Mesenchymal stem cell (in vitro differentiated cells and primary cell): Measurements from ENCODE around the gene PPM1M.

Experiments used
- DNase-seq: peaks from one replicate; pipeline ENCODE4 v3.0.0-alpha.2; 2013
- H2AFZ ChIP-seq: one replicate; pipeline ENCODE4 v1.6.1; 2013; ENCODE audit warnings: low read depth, mild to moderate bottlenecking, control low read depth, inconsistent platforms, low read length, moderate library complexity
- H2AK5ac ChIP-seq: 2 replicates; pipeline ENCODE4 v1.6.1; 2013; ENCODE audit warnings: low read length, moderate library complexity, mild to moderate bottlenecking, inconsistent platforms; ENCODE audit not compliant: severe bottlenecking
- H2BK120ac ChIP-seq: one replicate; pipeline ENCODE4 v1.6.1; 2013; ENCODE audit warnings: low read depth, mild to moderate bottlenecking, inconsistent platforms, low read length, moderate library complexity
- H2BK12ac ChIP-seq, 2 experiments: one replicate each; pipeline ENCODE4 v1.6.1; 2013; ENCODE audit warnings: inconsistent platforms in 2 of 2, low read length in 2 of 2, mild to moderate bottlenecking in 2 of 2, moderate library complexity in 2 of 2, control low read depth in 1 of 2
- H2BK15ac ChIP-seq: one replicate; pipeline ENCODE4 v1.6.1; 2013; ENCODE audit warnings: mild to moderate bottlenecking, low read depth, inconsistent platforms; ENCODE audit not compliant: poor library complexity, severe bottlenecking
- H2BK5ac ChIP-seq: 2 replicates; pipeline ENCODE4 v1.6.1; 2013; ENCODE audit warnings: low read depth, mild to moderate bottlenecking, low read length, control low read depth, inconsistent platforms; ENCODE audit not compliant: poor library complexity, severe bottlenecking
- H3K14ac ChIP-seq, 2 experiments: one replicate each; pipeline ENCODE4 v1.6.1; 2013; ENCODE audit warnings: inconsistent platforms in 2 of 2, low read length in 2 of 2, control low read depth in 1 of 2, mild to moderate bottlenecking in 1 of 2, moderate library complexity in 1 of 2
- H3K18ac ChIP-seq, 2 experiments: one replicate each; pipeline ENCODE4 v1.6.1; 2013; ENCODE audit warnings: inconsistent platforms in 2 of 2, low read length in 2 of 2, control low read depth in 1 of 2, low read depth in 1 of 2, mild to moderate bottlenecking in 1 of 2
- H3K23ac ChIP-seq, 2 experiments: one replicate each; pipeline ENCODE4 v1.6.1; 2013; ENCODE audit warnings: inconsistent platforms in 2 of 2, low read length in 2 of 2, mild to moderate bottlenecking in 2 of 2, moderate library complexity in 2 of 2, control low read depth in 1 of 2
- H3K27ac ChIP-seq: 2 replicates; pipeline ENCODE4 v1.5.1; 2013; ENCODE audit warnings: mild to moderate bottlenecking, moderate library complexity, low read length, control low read depth, inconsistent platforms; ENCODE audit not compliant: poor library complexity, severe bottlenecking
- H3K27me3 ChIP-seq, 2 experiments: 2 replicates each; pipeline versions ENCODE4 v1.6.1 to v1.7.0; 2013; ENCODE audit warnings: low read length in 2 of 2, mild to moderate bottlenecking in 2 of 2, moderate library complexity in 2 of 2, control low read depth in 1 of 2, inconsistent platforms in 1 of 2; ENCODE audit not compliant: control insufficient read depth in 1 of 2, insufficient read depth in 1 of 2
- H3K36me3 ChIP-seq, 2 experiments: 2 replicates each; pipeline versions ENCODE4 v1.6.1 to v1.7.0; 2013; ENCODE audit warnings: low read length in 2 of 2, control low read depth in 1 of 2, inconsistent platforms in 1 of 2, low read depth in 1 of 2, mild to moderate bottlenecking in 1 of 2; ENCODE audit not compliant: insufficient read depth in 2 of 2, control insufficient read depth in 1 of 2
- H3K4ac ChIP-seq, 2 experiments: one replicate each; pipeline ENCODE4 v1.6.1; 2013; ENCODE audit warnings: inconsistent platforms in 2 of 2, low read length in 2 of 2, mild to moderate bottlenecking in 2 of 2, moderate library complexity in 2 of 2, control low read depth in 1 of 2, low read depth in 1 of 2
- H3K4me1 ChIP-seq: 2 replicates; pipeline ENCODE4 v1.6.1; 2013; ENCODE audit warnings: low read depth, low read length, control low read depth; ENCODE audit not compliant: control insufficient read depth, insufficient read depth
- H3K4me2 ChIP-seq: 2 replicates; pipeline ENCODE4 v1.6.1; 2013; ENCODE audit warnings: low read length, mild to moderate bottlenecking, inconsistent platforms; ENCODE audit not compliant: poor library complexity, severe bottlenecking
- H3K4me3 ChIP-seq, 2 experiments: 2 replicates each; pipeline versions ENCODE4 v1.5.1 to v1.7.0; 2013; ENCODE audit warnings: low read length in 2 of 2, mild to moderate bottlenecking in 2 of 2, control low read depth in 1 of 2, low read depth in 1 of 2; ENCODE audit not compliant: insufficient read depth in 1 of 2
- H3K79me1 ChIP-seq: replicated peaks from 2 replicates; pipeline ENCODE4 v1.6.1; 2013; ENCODE audit warnings: mild to moderate bottlenecking, control low read depth, low read length, inconsistent platforms; ENCODE audit not compliant: poor library complexity, severe bottlenecking
- H3K9ac ChIP-seq: 2 replicates; pipeline ENCODE4 v1.7.0; 2013; ENCODE audit warnings: mild to moderate bottlenecking, low read length, moderate library complexity
- H3K9me3 ChIP-seq: 2 replicates; pipeline ENCODE4 v1.7.0; 2013; ENCODE audit warnings: mild to moderate bottlenecking, low read length; ENCODE audit not compliant: control insufficient read depth
- H4K8ac ChIP-seq: one replicate; pipeline ENCODE4 v1.6.1; 2013; ENCODE audit warnings: inconsistent platforms, mild to moderate bottlenecking, low read length, moderate library complexity
- H4K91ac ChIP-seq: one replicate; pipeline ENCODE4 v1.6.1; 2013; ENCODE audit warnings: mild to moderate bottlenecking, low read length, inconsistent platforms
- WGBS: methylation state at CpG from one replicate; pipeline ENCODE4 v1.1.7; 2013; ENCODE audit warnings: mixed read lengths; 5-methylcytosine and 5-hydroxymethylcytosine counted together

PPM1M gene

GRCh38 chr3:52247409-52248164, 2.0 kb downstream of the PPM1M start:
- Histone ChIP-seq H4K8ac (no peak overlapping the region), H2AFZ (no peak overlapping the region), H4K91ac (no peak overlapping the region), H3K27ac (no peak overlapping the region), H2AK5ac (no peak overlapping the region), H3K23ac (no peak overlapping the region), H3K36me3 (peaks cover 44 to 51% of the 10 kb centered on the region in 2 experiments), H3K18ac (no peak overlapping the region), H2BK15ac (no peak overlapping the region), H3K14ac (no peak overlapping the region), H3K27me3 (no peaks in the 10 kb centered on the region), H2BK5ac (no peak overlapping the region), H2BK12ac (no peak overlapping the region), H3K4ac (no peak overlapping the region), H3K4me3 (no peak overlapping the region), H3K79me1 (peaks cover 12% of the 10 kb centered on the region), H3K4me2 (no peak overlapping the region), H2BK120ac (no peak overlapping the region), H3K9me3 (no peaks in the 10 kb centered on the region), H3K9ac (no peak overlapping the region), H3K4me1 (peaks cover 32% of the 10 kb centered on the region)
- 99% methylated on average over 7 of the region's 7 CpGs for WGBS
- DNase-seq = no peak

- no peak overlapping the region for H4K8ac ChIP-seq
- H2BK12ac ChIP-seq = no peak overlapping the region
- DNase-seq = no peak
- peaks cover 12% of the 10 kb centered on the region for H3K79me1 ChIP-seq
- no peak overlapping the region for H2BK5ac ChIP-seq
- 97% methylated on average over 10 of the region's 10 CpGs for WGBS
- no peak overlapping the region for H3K27ac ChIP-seq
- no peak overlapping the region for H3K14ac ChIP-seq
- no peak overlapping the region for H2AFZ ChIP-seq
- H2AK5ac ChIP-seq = no peak overlapping the region
- no peak overlapping the region for H3K4me2 ChIP-seq
- H3K4me1 ChIP-seq = peaks cover 32% of the 10 kb centered on the region
- no peak overlapping the region for H2BK15ac ChIP-seq
- H3K9me3 ChIP-seq = no peaks in the 10 kb centered on the region
- no peak overlapping the region for H3K9ac ChIP-seq
- no peaks in the 10 kb centered on the region for H3K27me3 ChIP-seq
- no peak overlapping the region for H3K23ac ChIP-seq
- no peak overlapping the region for H3K4me3 ChIP-seq
- no peak overlapping the region for H3K4ac ChIP-seq
- no peak overlapping the region for H4K91ac ChIP-seq
- H2BK120ac ChIP-seq = no peak overlapping the region
- H3K36me3 ChIP-seq = peaks cover 48 to 54% of the 10 kb centered on the region in 2 experiments
- no peak overlapping the region for H3K18ac ChIP-seq
These were observed 2.6 kb downstream of the PPM1M start for GRCh38 chr3:52248165-52248541.

GRCh38 chr3:52248816-52249547, 3.4 kb downstream of the PPM1M start:
- Histone ChIP-seq H3K36me3 (peaks cover 56 to 62% of the 10 kb centered on the region in 2 experiments), H2BK5ac (no peak overlapping the region), H3K4me2 (no peak overlapping the region), H2AK5ac (no peak overlapping the region), H2BK12ac (no peak overlapping the region), H3K23ac (no peak overlapping the region), H2BK15ac (no peak overlapping the region), H2BK120ac (no peak overlapping the region), H3K79me1 (peaks cover 16% of the 10 kb centered on the region), H3K14ac (no peak overlapping the region), H3K27me3 (no peaks in the 10 kb centered on the region), H3K4ac (no peak overlapping the region), H3K9ac (no peak overlapping the region), H4K8ac (no peak overlapping the region), H3K4me3 (no peak overlapping the region), H2AFZ (no peak overlapping the region), H3K9me3 (no peaks in the 10 kb centered on the region), H3K18ac (no peak overlapping the region), H3K27ac (no peak overlapping the region), H4K91ac (no peak overlapping the region), H3K4me1 (peaks cover 33% of the 10 kb centered on the region)
- DNase-seq = no peak
- 98% methylated on average over 10 of the region's 10 CpGs for WGBS

GRCh38 chr3:52249683-52250082, 4.1 kb downstream of the PPM1M start:
- no peak overlapping the region for H3K23ac ChIP-seq
- H2BK5ac ChIP-seq = no peak overlapping the region
- H3K4me1 ChIP-seq = peaks cover 28% of the 10 kb centered on the region
- H2AK5ac ChIP-seq = no peak overlapping the region
- no peaks in the 10 kb centered on the region for H3K9me3 ChIP-seq
- H3K36me3 ChIP-seq = peaks cover 63 to 67% of the 10 kb centered on the region in 2 experiments
- H2BK12ac ChIP-seq = no peak overlapping the region
- no peaks in the 10 kb centered on the region for H3K27me3 ChIP-seq
- H3K27ac ChIP-seq = no peak overlapping the region
- H3K4me3 ChIP-seq = no peak overlapping the region
- H3K4ac ChIP-seq = no peak overlapping the region
- no peak overlapping the region for H4K8ac ChIP-seq
- no peak overlapping the region for H3K9ac ChIP-seq
- no peak overlapping the region for H3K18ac ChIP-seq
- no peak overlapping the region for H2BK120ac ChIP-seq
- no peak overlapping the region for H4K91ac ChIP-seq
- H3K79me1 ChIP-seq = peaks cover 18% of the 10 kb centered on the region
- no peak for DNase-seq
- 95% methylated on average over 6 of the region's 6 CpGs for WGBS
- no peak overlapping the region for H2BK15ac ChIP-seq
- no peak overlapping the region for H3K4me2 ChIP-seq
- H3K14ac ChIP-seq = no peak overlapping the region
- no peak overlapping the region for H2AFZ ChIP-seq
